Measurements from ENCODE around the gene KLHDC8A.

The KLHDC8A gene

DNA sequence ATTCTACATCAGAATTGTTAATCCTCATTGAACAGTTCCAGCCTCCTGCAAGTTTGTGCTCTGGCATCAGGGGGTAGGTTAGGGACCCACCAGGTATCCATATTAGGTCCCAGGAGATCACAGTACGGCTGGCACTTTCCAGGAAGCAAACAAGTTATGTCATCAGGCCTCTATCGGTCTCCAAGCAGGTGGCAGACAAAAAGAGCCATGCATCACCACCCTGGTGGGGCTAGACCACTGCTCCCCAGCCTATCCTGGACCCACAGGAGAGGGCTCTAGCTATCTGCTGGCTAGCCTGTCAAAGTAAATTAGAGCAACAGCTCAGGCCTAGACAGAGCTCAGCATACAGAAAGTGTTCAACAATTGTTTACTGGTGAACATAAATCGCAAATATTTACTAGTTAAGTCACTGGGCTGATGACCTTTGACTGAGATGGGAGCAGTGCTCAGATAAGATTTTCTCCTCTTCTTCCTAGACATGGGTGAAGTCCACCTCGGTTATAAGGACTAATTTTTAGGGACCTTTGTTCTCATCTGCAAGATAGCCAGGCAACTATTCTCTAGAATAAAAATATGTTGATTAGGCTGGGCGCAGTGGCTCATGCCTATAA lies 41.6 kb downstream of the KLHDC8A start:
- no peak for TF ChIP-seq CTCF (conservative IDR thresholded peaks at IDR 0.05; ENCODE audit: control insufficient read depth, insufficient read depth, low read depth, low read length)
- no peak for DNase-seq (ENCODE audit: low read depth)
- no peak overlapping the region for H3K4me3 ChIP-seq (ENCODE audit: control insufficient read depth, low read depth, low read length)

GRCh38 chr1:205313563-205314308 lies 43.0 kb downstream of the KLHDC8A start:
- no peak for TF ChIP-seq CTCF (conservative IDR thresholded peaks at IDR 0.05; ENCODE audit: control insufficient read depth, insufficient read depth, low read depth, low read length)
- DNase-seq (ENCODE audit: low read depth) = peak; percentile 39
- no peak overlapping the region for H3K4me3 ChIP-seq (ENCODE audit: control insufficient read depth, low read depth, low read length)

GRCh38 chr1:205312866-205313562 lies 43.7 kb downstream of the KLHDC8A start:
- H3K4me3 ChIP-seq (ENCODE audit: control insufficient read depth, low read depth, low read length) = no peak overlapping the region
- DNase-seq (ENCODE audit: low read depth) = no peak
- TF ChIP-seq CTCF (conservative IDR thresholded peaks at IDR 0.05; ENCODE audit: control insufficient read depth, insufficient read depth, low read depth, low read length) = no peak

DNA sequence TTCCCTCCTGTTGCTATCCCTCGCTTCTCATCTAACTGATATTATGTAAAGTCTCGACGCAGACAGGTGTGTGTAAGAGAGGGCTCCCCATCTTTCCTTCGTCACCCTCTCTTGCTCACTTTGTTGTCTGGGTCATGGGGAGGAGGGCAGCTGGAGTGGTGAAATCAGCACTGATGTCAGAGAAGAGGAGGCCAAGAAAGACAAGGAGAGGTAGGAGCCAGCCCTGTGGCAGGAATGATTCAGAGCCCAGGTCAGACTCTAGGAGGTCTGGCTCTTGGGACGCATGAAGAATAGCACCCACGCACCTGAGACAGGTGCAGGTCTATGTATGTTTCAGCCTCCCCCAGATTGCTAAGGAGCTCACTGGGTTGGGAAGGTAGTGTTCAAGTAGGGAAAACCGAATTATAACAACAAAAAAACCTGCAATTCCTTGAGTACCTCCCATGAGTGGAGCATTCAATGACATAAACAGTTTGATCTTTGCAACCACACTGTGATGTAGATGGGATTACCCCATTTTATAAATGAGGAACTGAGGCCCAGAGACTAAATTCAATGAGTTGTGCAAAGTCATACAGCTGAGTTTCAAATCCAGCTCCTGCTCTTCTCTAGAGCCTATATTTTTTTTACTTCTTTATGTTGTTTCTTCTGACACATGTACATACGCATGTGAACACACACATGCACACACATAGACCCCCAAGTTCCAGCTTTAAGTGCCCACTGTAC lies 45.6 kb downstream of the KLHDC8A start:
- no peak for DNase-seq (ENCODE audit: low read depth)
- no peak overlapping the region for H3K4me3 ChIP-seq (ENCODE audit: control insufficient read depth, low read depth, low read length)
- no peak for TF ChIP-seq CTCF (conservative IDR thresholded peaks at IDR 0.05; ENCODE audit: control insufficient read depth, insufficient read depth, low read depth, low read length)

- no peak for TF ChIP-seq CTCF (conservative IDR thresholded peaks at IDR 0.05; ENCODE audit: control insufficient read depth, insufficient read depth, low read depth, low read length)
- H3K4me3 ChIP-seq (ENCODE audit: control insufficient read depth, low read depth, low read length) = no peak overlapping the region
- DNase-seq (ENCODE audit: low read depth) = no peak
Measured at GRCh38 chr1:205309741-205310140, 47.0 kb downstream of the KLHDC8A start.

DNA sequence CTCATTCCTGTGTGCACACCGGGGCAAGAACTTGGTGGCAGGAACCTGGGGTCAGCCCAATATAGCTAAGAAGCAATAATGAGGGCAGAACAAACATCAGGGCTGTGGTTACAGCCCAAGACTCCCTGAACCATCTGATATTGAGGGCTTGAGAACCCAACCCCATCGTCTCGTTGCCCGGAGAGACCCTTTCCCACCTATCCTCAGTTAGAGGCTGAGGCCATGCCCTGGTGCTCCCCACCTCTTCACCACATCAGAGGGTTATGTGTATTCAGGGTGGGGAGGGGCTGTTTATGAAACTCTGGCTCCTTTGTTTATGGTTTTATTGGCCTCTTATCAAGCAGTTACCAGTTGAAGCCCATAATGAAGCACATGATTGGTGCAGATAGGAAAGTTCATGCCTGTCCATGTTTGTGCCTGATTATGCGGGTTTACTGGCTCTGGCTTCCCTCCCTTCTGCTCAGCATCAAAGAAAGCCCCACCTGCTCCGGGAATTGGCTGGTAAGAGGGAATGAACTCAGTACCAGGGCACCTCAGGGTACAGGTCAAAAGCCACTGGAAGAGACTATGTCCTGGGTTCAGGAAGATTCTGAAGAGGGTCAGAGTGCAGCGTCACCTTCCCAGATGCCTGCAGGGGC lies 49.7 kb downstream of the KLHDC8A start:
- no peak for TF ChIP-seq CTCF (conservative IDR thresholded peaks at IDR 0.05; ENCODE audit: control insufficient read depth, insufficient read depth, low read depth, low read length)
- no peak overlapping the region for H3K4me3 ChIP-seq (ENCODE audit: control insufficient read depth, low read depth, low read length)
- no peak for DNase-seq (ENCODE audit: low read depth)
